Stimulated activated naive CD8-positive, alpha-beta T cell treated with anti-CD3 and anti-CD28 coated beads, Interleukin-15, amount 100 ng/mL, for 72 hours (primary cell): ENCODE measurements around the gene OR51B6.
A peak's percentile ranks its signal among the peaks of the same experiment; 100 is the strongest.
"Not testable (repeated sequence)": the region's sequence is repeated elsewhere in the genome, so short reads cannot be mapped to it uniquely, and the experiment has no call there.

ENCODE experiments used
- ATAC-seq: fragments of 150-1000 bp; cut with Tn5 transposase; 2 replicates; pipeline ENCODE4 v1.10.0; 2021; ENCODE audit warnings: mild to moderate bottlenecking, moderate library complexity
- DNase-seq, 2 donors: peaks; one replicate each; pipeline ENCODE4 v3.0.0; 2021 to 2022
- H3K27ac Mint-ChIP-seq, 2 donors: one replicate each; pipeline ENCODE4 v1.8.0; 2022; ENCODE audit warnings: mild to moderate bottlenecking in 2 of 2, mixed read lengths in 2 of 2, moderate library complexity in 2 of 2
- H3K27me3 Mint-ChIP-seq: one replicate; pipeline ENCODE4 v1.8.0; 2022; ENCODE audit warnings: mixed read lengths
- H3K4me1 Mint-ChIP-seq: one replicate; pipeline ENCODE4 v1.8.0; 2022; ENCODE audit warnings: mild to moderate bottlenecking, mixed read lengths
- H3K4me3 Mint-ChIP-seq, 2 donors: one replicate each; pipeline ENCODE4 v1.8.0; 2022; ENCODE audit warnings: mild to moderate bottlenecking in 2 of 2, mixed read lengths in 2 of 2, moderate library complexity in 1 of 2
- H3K9me3 Mint-ChIP-seq, 2 donors: one replicate each; pipeline ENCODE4 v1.8.0; 2022; ENCODE audit warnings: mixed read lengths in 2 of 2

The OR51B6 gene

GRCh38 chr11:5345831-5346230 lies 5.5 kb upstream of the OR51B6 start:
- Mint-ChIP-seq H3K27ac (no peak overlapping the region), H3K4me3 (no peak overlapping the region), H3K27me3 (peaks cover 20% of the 10 kb centered on the region), H3K4me1 (no peaks in the 10 kb centered on the region), H3K9me3 (no peaks in the 10 kb centered on the region)
- ATAC-seq (no peak), DNase-seq (no peak)

GRCh38 chr11:5348551-5349194 lies 2.6 kb upstream of the OR51B6 start:
- Mint-ChIP-seq H3K9me3 (no peaks in the 10 kb centered on the region), H3K27ac (no peak overlapping the region), H3K27me3 (peaks cover 30% of the 10 kb centered on the region), H3K4me3 (no peak overlapping the region), H3K4me1 (no peaks in the 10 kb centered on the region)
- DNase-seq (no peak), ATAC-seq (no peak)

- no peak overlapping the region for H3K27ac Mint-ChIP-seq
- H3K4me3 Mint-ChIP-seq = no peak overlapping the region
- no peaks in the 10 kb centered on the region for H3K4me1 Mint-ChIP-seq
- ATAC-seq (no peak), DNase-seq (no peak)
- H3K27me3 Mint-ChIP-seq = peaks cover 30% of the 10 kb centered on the region
- no peaks in the 10 kb centered on the region for H3K9me3 Mint-ChIP-seq
Measured at GRCh38 chr11:5349550-5349949, 1.8 kb upstream of the OR51B6 start.

- H3K4me1 Mint-ChIP-seq, ATAC-seq, H3K27ac Mint-ChIP-seq, H3K9me3 Mint-ChIP-seq, H3K4me3 Mint-ChIP-seq, DNase-seq: not testable (repeated sequence)
- H3K27me3 Mint-ChIP-seq = peaks cover 10% of the 10 kb centered on the region
Measured at GRCh38 chr11:5356031-5356430, 4.7 kb downstream of the OR51B6 start.

- Mint-ChIP-seq H3K9me3 (peaks cover 0 to 4% of the 10 kb centered on the region in 2 donors), H3K27me3 (peaks cover 9% of the 10 kb centered on the region), H3K27ac (no peak overlapping the region), H3K4me1 (no peaks in the 10 kb centered on the region), H3K4me3 (no peak overlapping the region)
- ATAC-seq (no peak), DNase-seq (no peak)
Measured at GRCh38 chr11:5362017-5362625, 10.8 kb downstream of the OR51B6 start.

- no peak overlapping the region for H3K4me3 Mint-ChIP-seq
- peaks cover 0 to 4% of the 10 kb centered on the region in 2 donors for H3K9me3 Mint-ChIP-seq
- peaks cover 9% of the 10 kb centered on the region for H3K27me3 Mint-ChIP-seq
- no peak overlapping the region for H3K27ac Mint-ChIP-seq
- ATAC-seq (no peak), DNase-seq (no peak)
- H3K4me1 Mint-ChIP-seq = no peaks in the 10 kb centered on the region
Measured at GRCh38 chr11:5363679-5364078, 12.4 kb downstream of the OR51B6 start.

- Mint-ChIP-seq H3K27me3 (peaks cover 9% of the 10 kb centered on the region), H3K4me1 (no peaks in the 10 kb centered on the region), H3K27ac (no peak overlapping the region), H3K4me3 (no peak overlapping the region), H3K9me3 (peaks cover 0 to 4% of the 10 kb centered on the region in 2 donors)
- no peak for ATAC-seq
- DNase-seq = no peak
Measured at GRCh38 chr11:5364214-5364613, 12.9 kb downstream of the OR51B6 start.

GRCh38 chr11:5366365-5366764 lies 15.1 kb downstream of the OR51B6 start:
- not testable (repeated sequence) for H3K27ac Mint-ChIP-seq, DNase-seq, ATAC-seq

GRCh38 chr11:5366856-5367255 lies 15.5 kb downstream of the OR51B6 start:
- H3K9me3 Mint-ChIP-seq = peaks cover 0 to 4% of the 10 kb centered on the region in 2 donors
- H3K27me3 Mint-ChIP-seq = peaks cover 9% of the 10 kb centered on the region
- H3K27ac Mint-ChIP-seq = no peak overlapping the region
- ATAC-seq (no peak), DNase-seq (no peak)
- H3K4me1 Mint-ChIP-seq = no peaks in the 10 kb centered on the region
- no peak overlapping the region for H3K4me3 Mint-ChIP-seq

More at GRCh38 chr11:5366365-5366764, 15.1 kb downstream of the OR51B6 start:
- H3K4me3 Mint-ChIP-seq, H3K9me3 Mint-ChIP-seq, H3K4me1 Mint-ChIP-seq, H3K27me3 Mint-ChIP-seq: not testable (repeated sequence)

GRCh38 chr11:5367448-5368074 lies 16.3 kb downstream of the OR51B6 start:
- Mint-ChIP-seq H3K9me3 (no peaks in the 10 kb centered on the region), H3K27ac (no peak overlapping the region), H3K27me3 (peaks cover 9% of the 10 kb centered on the region), H3K4me1 (no peaks in the 10 kb centered on the region), H3K4me3 (no peak overlapping the region)
- no peak for ATAC-seq
- no peak for DNase-seq

GRCh38 chr11:5368502-5369043 lies 17.3 kb downstream of the OR51B6 start:
- no peaks in the 10 kb centered on the region for H3K9me3 Mint-ChIP-seq
- H3K4me3 Mint-ChIP-seq = no peak overlapping the region
- H3K27ac Mint-ChIP-seq = no peak overlapping the region
- no peak for DNase-seq
- no peak for ATAC-seq
- H3K27me3 Mint-ChIP-seq = peaks cover 9% of the 10 kb centered on the region
- no peaks in the 10 kb centered on the region for H3K4me1 Mint-ChIP-seq

GRCh38 chr11:5369789-5370188 lies 18.5 kb downstream of the OR51B6 start:
- H3K27me3 Mint-ChIP-seq = peaks cover 9% of the 10 kb centered on the region
- no peak overlapping the region for H3K27ac Mint-ChIP-seq
- ATAC-seq = no peak
- H3K4me1 Mint-ChIP-seq = no peaks in the 10 kb centered on the region
- no peak overlapping the region for H3K4me3 Mint-ChIP-seq
- no peaks in the 10 kb centered on the region for H3K9me3 Mint-ChIP-seq
- no peak for DNase-seq

- Mint-ChIP-seq H3K27me3 (no peaks in the 10 kb centered on the region), H3K4me3 (no peak overlapping the region), H3K4me1 (no peaks in the 10 kb centered on the region), H3K27ac (no peak overlapping the region), H3K9me3 (no peaks in the 10 kb centered on the region)
- DNase-seq (peak; percentile 21 to 37), ATAC-seq (peak; percentile 66)
Measured at GRCh38 chr11:5380740-5381342, 29.5 kb downstream of the OR51B6 start.

- no peak for ATAC-seq
- no peaks in the 10 kb centered on the region for H3K4me1 Mint-ChIP-seq
- H3K27me3 Mint-ChIP-seq = no peaks in the 10 kb centered on the region
- DNase-seq = no peak
- H3K9me3 Mint-ChIP-seq = no peaks in the 10 kb centered on the region
- no peak within 1 kb of the TSS for H3K4me3 Mint-ChIP-seq
- H3K27ac Mint-ChIP-seq = no peak within 1 kb of the TSS
Measured at GRCh38 chr11:5383576-5383975, 32.3 kb downstream of the OR51B6 start, which contains the start of gene OR51M1. OR51M1 (plus strand) TSS chr11:5383812; CDS start chr11:5389399, 5,587 bp downstream.

- DNase-seq (no peak), ATAC-seq (no peak)
- Mint-ChIP-seq H3K4me1 (no peaks in the 10 kb centered on the region), H3K27ac (no peak overlapping the region), H3K9me3 (no peaks in the 10 kb centered on the region), H3K4me3 (no peak overlapping the region), H3K27me3 (no peaks in the 10 kb centered on the region)
Measured at GRCh38 chr11:5384335-5384734, 33.0 kb downstream of the OR51B6 start.

- no peak for ATAC-seq
- DNase-seq = no peak
- H3K27me3 Mint-ChIP-seq = no peaks in the 10 kb centered on the region
- no peaks in the 10 kb centered on the region for H3K4me1 Mint-ChIP-seq
- no peaks in the 10 kb centered on the region for H3K9me3 Mint-ChIP-seq
- no peak overlapping the region for H3K27ac Mint-ChIP-seq
- no peak overlapping the region for H3K4me3 Mint-ChIP-seq
Measured at GRCh38 chr11:5390210-5390609, 38.9 kb downstream of the OR51B6 start.
